Raji (cell line): ENCODE results near the gene C1orf87.

Source experiments
- POLR2A ChIP-seq: IDR thresholded peaks from 2 replicates; pipeline ENCODE4 v1.6.1; 2011; ENCODE audit warnings: low read depth, low read length, control low read depth; ENCODE audit not compliant: insufficient read depth

C1orf87 gene

GRCh38 chr1:59985911-59986515 lies 87.6 kb downstream of the C1orf87 start:
- TF ChIP-seq POLR2A, result no peak

DNA sequence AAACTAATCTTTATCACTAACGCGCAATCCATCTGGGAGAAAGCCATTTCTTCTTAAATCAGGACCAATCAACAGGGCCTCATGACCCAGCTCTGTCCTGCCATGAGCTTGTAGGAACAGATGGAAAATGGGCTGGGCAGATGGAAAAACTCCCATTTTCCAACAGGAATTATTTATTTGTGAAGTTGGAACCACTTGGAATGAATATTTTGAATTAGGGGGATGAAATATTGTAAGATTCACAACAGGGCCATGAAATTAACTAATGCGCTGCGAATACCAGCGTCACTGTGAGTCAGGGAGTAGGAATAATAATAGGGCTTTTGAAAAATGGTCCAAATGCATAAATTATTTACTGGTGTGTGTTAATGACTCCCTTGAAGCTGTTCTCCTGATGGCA lies 93.9 kb downstream of the C1orf87 start:
- no peak for TF ChIP-seq POLR2A

GRCh38 chr1:59978511-59978910 lies 95.1 kb downstream of the C1orf87 start:
- no peak for TF ChIP-seq POLR2A

DNA sequence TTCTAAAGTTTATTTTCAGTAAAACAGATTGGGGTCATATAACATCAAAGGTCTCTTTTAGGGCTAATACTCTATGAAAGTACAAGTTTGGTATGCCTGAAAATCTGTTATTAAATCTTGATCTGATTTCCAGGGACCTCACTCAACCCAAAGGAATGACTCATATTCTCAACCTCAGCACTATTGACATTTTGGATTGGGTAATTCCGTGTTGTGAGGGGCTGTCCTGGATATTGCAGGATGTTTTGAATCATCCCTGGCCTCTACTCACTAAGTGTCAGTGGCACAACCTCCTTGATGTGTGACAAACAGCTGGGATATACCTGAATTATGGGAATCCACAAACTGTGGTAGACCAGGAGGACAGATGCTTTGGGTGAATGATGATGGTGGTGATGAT lies 95.5 kb downstream of the C1orf87 start:
- TF ChIP-seq POLR2A, result no peak

GRCh38 chr1:59977075-59977410 lies 96.5 kb downstream of the C1orf87 start:
- TF ChIP-seq POLR2A, result no peak

- no peak for TF ChIP-seq POLR2A
Observed at GRCh38 chr1:59976194-59977074, 97.1 kb downstream of the C1orf87 start.

DNA sequence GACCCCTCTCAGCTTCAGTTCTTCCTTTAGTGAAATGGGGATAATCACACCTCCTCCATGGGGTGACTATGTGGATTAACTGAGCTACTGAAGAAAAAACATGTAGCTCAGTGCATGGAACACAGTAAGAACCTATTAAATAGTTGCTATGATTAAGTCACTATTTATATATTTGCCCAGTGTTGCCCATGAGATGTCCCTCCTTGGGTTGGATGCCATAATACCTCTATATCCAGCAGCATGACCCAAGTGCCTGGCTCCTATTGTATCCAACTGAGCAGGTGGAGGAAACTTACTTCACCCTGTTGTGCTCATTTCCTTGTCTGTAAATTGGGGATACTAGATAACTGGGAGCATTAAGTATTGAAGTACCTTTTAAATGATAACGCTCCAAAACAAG lies 99.9 kb downstream of the C1orf87 start:
- TF ChIP-seq POLR2A, result no peak

- TF ChIP-seq POLR2A, result no peak
Observed at GRCh38 chr1:59972216-59972927, 101.2 kb downstream of the C1orf87 start.

DNA sequence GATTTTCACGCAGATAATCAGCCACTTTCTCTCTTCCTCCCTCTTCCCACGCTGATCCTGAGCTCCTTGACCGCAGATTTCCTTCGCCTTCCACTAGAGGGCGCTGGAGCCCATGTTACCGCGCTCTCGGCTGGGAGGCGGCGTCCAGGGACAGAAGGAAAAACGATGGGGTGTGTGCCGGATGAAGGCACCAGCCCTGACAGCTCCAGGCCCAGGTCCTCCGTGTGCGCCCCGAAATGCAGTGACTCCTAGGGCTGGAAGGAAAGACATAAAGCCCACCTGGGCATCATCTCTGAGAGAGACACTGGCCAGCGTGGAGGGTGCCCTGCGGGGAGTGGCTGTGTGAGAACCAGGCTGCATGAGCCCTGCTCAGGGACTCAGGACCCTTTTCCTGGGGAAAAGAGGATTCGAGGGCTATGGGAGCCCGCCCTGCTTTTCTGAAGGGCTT lies 102.1 kb downstream of the C1orf87 start:
- TF ChIP-seq POLR2A, result no peak

DNA sequence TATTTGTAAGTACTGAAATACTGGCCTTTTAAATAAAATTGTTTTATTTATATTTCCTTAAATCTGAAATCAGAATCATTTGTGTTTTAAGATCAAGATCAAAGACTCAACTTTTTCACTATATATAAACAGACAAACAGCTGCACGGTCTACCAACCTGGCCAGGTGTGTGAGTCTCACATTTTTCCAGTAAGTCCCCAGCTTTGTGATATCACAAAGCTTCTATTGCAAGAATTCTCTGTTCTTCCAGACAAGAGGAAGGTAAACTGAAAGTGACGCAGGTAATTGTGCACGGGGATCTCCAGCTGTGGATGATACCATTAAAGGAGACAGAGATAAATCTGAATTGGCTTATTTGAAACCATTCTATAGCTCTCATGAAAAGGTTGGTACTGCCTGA lies 105.8 kb downstream of the C1orf87 start:
- TF ChIP-seq POLR2A, result no peak

GRCh38 chr1:59967141-59967697 lies 106.4 kb downstream of the C1orf87 start:
- TF ChIP-seq POLR2A, result no peak

DNA sequence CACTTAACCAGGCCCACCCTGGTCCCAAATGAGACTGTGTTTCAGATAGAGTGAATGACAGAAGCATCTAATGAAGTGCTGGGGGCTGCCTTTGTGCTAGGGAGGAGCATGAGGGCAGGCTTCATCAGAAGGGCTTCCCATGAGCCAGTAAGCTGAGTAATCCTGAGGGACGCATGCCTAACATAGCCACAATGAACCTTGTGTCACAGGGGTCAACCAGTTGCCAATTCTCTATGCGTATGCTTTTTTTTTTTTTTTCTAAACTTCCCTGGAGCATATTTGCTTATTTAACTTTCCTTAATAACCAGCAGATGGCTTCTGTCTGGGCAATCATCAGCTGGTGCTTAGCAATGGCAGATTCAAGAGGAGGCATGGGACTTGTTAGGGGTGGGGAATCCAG lies 121.5 kb downstream of the C1orf87 start:
- no peak for TF ChIP-seq POLR2A

GRCh38 chr1:59949648-59950047 lies 123.9 kb downstream of the C1orf87 start:
- no peak for TF ChIP-seq POLR2A

- no peak for TF ChIP-seq POLR2A
Observed at GRCh38 chr1:59948990-59949389, 124.6 kb downstream of the C1orf87 start.

DNA sequence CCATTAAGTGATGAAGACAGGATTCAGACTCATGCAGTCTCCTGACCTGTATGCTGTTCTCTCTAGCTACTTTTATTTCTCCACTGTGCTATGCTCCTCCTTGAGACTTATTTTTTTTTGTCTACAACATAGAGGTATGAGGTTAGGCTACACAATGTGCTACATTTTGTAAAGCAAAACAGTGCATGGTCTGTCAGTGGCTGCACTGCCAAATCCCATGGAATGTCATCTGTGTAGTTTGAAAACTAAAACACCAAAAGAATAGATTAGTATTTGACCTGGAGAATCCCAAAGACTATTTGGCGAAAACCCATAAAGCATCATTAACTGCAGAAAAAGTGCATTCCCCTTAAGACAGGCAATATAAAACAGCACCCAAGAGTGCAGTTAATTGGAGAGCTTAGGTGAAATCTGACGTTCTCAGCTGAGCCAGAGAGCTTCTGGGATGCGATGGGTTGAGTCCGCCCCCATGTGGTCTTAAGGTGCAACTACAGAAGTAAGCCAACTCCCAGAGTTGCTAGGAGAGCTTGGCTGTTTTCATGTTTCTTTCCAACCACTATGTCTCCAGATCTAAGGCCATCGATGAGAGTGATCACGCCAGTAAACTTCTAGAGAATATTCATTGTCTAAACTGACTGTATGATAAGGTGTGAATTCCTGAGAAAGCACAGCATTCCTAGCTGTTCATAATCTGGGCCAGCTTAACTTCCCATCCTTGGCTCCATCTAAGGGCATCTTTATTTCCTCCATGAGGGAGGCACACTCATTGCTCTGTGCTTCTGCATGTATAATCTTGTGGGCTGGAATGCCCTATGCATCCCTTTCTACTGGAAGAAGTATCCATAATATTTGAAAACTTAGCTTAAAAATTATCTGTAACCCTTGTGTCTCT lies 126.3 kb downstream of the C1orf87 start:
- no peak for TF ChIP-seq POLR2A

GRCh38 chr1:59945790-59946189 lies 127.8 kb downstream of the C1orf87 start:
- TF ChIP-seq POLR2A, result no peak
